HUES48 (cell line): Measurements from ENCODE around the gene RBMS1.

Experiments used
- H3K27ac ChIP-seq: one replicate; pipeline ENCODE4 v1.7.0; 2013; ENCODE audit warnings: low read depth, low read length, inconsistent platforms
- H3K27me3 ChIP-seq: 2 replicates; pipeline ENCODE4 v1.6.1; 2013; ENCODE audit warnings: mild to moderate bottlenecking, low read length; ENCODE audit not compliant: control insufficient read depth, insufficient read depth
- H3K36me3 ChIP-seq: 2 replicates; pipeline ENCODE4 v1.6.1; 2013; ENCODE audit warnings: low read length; ENCODE audit not compliant: control insufficient read depth, insufficient read depth
- H3K4me1 ChIP-seq: 2 replicates; pipeline ENCODE4 v1.6.1; 2013; ENCODE audit warnings: mild to moderate bottlenecking, low read length; ENCODE audit not compliant: control insufficient read depth, insufficient read depth
- H3K4me3 ChIP-seq: 2 replicates; pipeline ENCODE4 v1.5.1; 2013; ENCODE audit warnings: mild to moderate bottlenecking, low read depth, low read length
- H3K9ac ChIP-seq: 2 replicates; pipeline ENCODE4 v1.6.1; 2013; ENCODE audit warnings: mild to moderate bottlenecking, low read depth, low read length, moderate library complexity
- H3K9me3 ChIP-seq: 2 replicates; pipeline ENCODE4 v1.6.1; 2013; ENCODE audit warnings: low read length; ENCODE audit not compliant: control insufficient read depth, insufficient read depth

RBMS1 gene

DNA sequence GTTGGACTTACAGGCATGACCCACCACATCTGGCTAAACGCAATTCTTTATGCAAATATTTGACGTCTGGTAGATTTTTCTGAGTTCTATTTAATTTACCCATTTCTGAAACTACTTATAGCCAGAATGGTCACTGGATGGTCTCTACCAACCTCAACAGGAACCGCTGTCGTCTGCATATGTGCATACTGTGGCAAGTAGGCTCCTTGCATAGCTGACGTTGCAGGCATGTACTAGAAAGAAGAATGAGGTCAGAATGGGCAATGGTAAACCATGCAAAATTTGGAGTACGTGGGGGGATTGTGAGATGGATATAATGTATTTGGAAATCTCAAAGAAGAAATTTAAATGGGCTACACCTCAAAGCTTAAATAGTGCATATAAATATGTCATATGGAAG, 216.5 kb downstream of the RBMS1 start:
- H3K4me3 ChIP-seq, result no peak overlapping the region
- H3K9me3 ChIP-seq, result no peaks in the 10 kb centered on the region
- no peaks in the 10 kb centered on the region for H3K27me3 ChIP-seq
- no peak overlapping the region for H3K27ac ChIP-seq
- no peaks in the 10 kb centered on the region for H3K4me1 ChIP-seq
- H3K36me3 ChIP-seq, result peaks cover 64% of the 10 kb centered on the region
- no peak overlapping the region for H3K9ac ChIP-seq

DNA sequence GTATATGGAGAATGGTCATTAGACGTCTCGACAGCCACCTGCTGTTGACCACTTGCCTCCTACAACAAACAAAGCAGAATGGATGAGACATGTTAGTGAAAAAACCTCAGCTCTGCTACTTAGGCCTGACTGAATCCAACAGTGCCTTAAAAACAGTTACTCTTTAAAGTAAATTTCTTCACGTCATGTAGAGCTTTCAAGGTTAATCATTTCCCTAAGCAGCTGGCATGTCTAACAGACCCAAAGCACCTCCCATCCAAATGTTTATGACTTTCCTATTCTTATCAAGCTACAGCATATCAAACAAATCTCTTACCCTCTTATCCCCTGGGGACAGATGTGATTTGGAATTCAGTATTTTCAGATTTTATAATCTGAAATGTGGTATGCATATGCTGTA, 218.0 kb downstream of the RBMS1 start:
- Histone ChIP-seq H3K9ac (no peak overlapping the region), H3K9me3 (no peaks in the 10 kb centered on the region), H3K4me3 (no peak overlapping the region), H3K4me1 (peaks cover 13% of the 10 kb centered on the region), H3K36me3 (peaks cover 55% of the 10 kb centered on the region), H3K27ac (no peak overlapping the region), H3K27me3 (no peaks in the 10 kb centered on the region)

DNA sequence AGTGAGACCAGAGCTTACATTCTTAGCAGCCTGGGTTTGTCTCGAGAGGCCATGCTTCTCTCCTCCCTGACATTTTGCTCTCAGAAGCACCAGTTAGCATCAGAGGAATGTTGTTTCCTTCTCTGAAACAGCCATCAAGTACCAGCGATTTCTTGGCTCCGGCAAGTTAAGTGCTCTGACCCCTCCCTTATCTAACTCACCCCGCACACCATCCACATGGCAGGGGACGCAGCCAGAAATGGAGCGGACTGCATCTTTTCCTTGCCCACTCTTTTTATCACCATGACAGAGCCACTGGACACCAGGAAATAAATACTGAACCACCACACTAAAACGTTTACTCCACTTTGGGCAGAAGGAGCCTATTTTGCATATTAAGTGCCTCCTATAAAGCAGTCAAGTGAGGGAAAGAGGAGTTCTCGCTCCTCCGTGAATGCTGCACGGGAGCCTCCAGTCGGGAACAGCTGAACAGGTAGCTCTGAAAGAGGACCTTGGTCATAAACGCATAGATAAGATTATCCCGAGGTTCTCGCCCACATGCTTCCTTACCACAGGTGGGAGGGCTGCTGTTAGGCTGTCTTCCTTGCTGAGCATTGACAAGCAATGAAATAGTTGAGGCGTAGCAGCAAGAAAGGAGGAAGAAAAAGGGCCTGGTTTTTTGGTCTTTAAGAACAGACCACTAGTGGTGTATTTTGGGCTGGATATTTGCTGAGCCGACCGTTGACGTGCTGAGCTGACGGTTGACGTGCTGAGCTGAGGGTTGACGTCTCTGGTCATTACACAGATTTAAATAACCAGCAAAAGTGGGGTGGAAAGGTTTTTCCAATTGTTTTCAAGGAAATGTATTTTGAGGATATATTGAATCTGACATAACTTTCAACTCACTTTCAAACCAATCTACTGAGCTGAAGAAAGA, 222.2 kb downstream of the RBMS1 start:
- peak overlapping the region; percentile 84 for H3K27ac ChIP-seq
- no peaks in the 10 kb centered on the region for H3K9me3 ChIP-seq
- no peak overlapping the region for H3K4me3 ChIP-seq
- H3K4me1 ChIP-seq, result peaks cover 25% of the 10 kb centered on the region
- peak overlapping the region; percentile 79; the same call in 1 of the 2 replicates for H3K9ac ChIP-seq
- H3K36me3 ChIP-seq, result peaks cover 27% of the 10 kb centered on the region
- peaks cover 11% of the 10 kb centered on the region for H3K27me3 ChIP-seq

DNA sequence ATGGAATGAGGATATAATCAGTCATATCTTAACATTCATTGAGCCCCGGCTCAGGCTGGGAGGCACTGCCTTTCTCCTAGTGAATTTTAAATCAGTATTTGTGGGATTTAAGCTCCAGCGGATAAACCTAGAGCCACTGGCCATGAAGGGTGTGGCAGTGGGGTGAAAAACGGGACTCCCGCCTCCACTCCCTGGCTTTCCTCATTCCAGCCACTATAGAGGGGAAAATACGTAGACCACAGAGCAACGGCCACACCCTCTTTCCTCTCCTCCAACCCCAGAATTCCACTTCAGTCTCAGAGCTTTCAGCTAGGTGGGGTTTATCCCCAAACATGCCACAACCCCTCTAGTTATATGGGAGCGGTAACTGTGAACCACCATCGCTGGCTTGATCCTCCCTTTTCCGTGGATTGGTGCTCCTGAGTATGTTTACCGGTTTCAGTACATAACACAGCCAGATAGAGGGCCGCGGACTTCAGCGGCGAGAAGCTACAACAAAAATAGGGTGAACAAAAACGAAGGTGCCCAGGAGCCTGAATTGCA, 223.0 kb downstream of the RBMS1 start:
- peak overlapping the region; percentile 60 for H3K4me3 ChIP-seq
- H3K9ac ChIP-seq, result peak overlapping the region; percentile 79
- H3K27me3 ChIP-seq, result peaks cover 11% of the 10 kb centered on the region
- peak overlapping the region; percentile 84 for H3K27ac ChIP-seq
- peaks cover 20% of the 10 kb centered on the region for H3K36me3 ChIP-seq
- H3K4me1 ChIP-seq, result peaks cover 25% of the 10 kb centered on the region
- H3K9me3 ChIP-seq, result no peaks in the 10 kb centered on the region

DNA sequence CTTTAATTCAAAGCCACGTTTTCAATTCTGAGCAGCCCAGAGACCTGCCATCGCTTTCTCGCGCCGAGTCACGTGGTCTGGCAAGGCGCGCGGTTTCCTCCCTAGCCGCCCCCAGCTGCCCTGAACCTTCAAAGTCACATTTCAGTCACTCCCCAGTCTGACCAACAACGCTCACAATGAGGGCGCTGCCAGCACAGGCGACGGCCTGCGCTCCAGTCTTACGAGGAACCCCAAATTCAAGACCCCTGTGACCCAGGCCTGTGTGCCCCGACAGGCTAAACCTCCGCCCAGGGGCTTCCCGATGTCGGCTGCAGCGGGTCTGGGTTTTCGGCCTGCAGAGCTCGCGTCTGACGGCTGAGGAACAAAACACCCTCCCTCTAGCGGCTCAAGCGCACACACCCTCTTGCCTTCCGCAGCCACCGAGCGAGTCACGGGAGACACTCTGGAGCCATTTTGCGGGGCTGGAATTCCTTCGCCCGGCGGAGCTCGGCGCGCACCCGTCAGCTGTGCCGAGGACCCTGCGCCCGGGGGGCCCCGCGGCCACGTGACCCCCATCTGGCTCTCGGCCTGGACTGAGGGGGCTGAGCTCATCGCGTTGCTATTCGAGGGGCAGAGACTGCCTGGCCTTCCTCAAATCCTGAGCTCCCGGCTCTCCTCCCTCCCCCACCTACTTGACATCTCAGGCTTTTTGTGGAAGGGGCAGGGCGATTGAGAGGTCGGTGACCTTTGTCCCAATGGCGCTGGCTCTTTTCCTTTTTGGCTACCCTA, 223.6 kb downstream of the RBMS1 start:
- peak overlapping the region; percentile 84 for H3K27ac ChIP-seq
- peak overlapping the region; percentile 60 for H3K4me3 ChIP-seq
- H3K36me3 ChIP-seq, result peaks cover 13% of the 10 kb centered on the region
- H3K9me3 ChIP-seq, result no peaks in the 10 kb centered on the region
- H3K4me1 ChIP-seq, result peaks cover 25% of the 10 kb centered on the region
- H3K9ac ChIP-seq, result peak overlapping the region; percentile 79
- peaks cover 11% of the 10 kb centered on the region for H3K27me3 ChIP-seq

DNA sequence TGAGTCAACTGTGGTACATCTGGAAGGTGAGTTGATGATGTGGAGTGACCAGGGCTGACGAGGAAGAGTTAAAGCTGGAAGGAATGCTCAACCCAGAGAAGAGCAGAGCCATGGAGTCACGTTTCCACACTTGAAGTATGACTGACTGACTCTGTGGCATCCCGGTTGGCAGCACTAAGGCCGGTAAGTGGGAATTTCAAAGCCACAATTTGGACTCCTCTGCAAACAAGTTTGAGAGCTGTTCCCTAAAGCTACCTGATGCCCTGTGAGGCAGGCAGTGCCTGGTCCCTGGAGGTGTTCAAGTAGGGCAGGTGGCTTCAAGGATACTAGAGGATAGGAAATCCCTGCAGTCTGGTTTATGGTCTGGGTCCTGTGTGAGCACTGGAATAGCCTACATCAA, 224.2 kb downstream of the RBMS1 start:
- H3K9me3 ChIP-seq, result no peaks in the 10 kb centered on the region
- peaks cover 11% of the 10 kb centered on the region for H3K27me3 ChIP-seq
- H3K4me1 ChIP-seq, result peaks cover 25% of the 10 kb centered on the region
- H3K4me3 ChIP-seq, result peak overlapping the region; percentile 60
- H3K9ac ChIP-seq, result peak overlapping the region; percentile 79; the same call in 1 of the 2 replicates
- H3K27ac ChIP-seq, result peak overlapping the region; percentile 84
- H3K36me3 ChIP-seq, result peaks cover 7% of the 10 kb centered on the region

DNA sequence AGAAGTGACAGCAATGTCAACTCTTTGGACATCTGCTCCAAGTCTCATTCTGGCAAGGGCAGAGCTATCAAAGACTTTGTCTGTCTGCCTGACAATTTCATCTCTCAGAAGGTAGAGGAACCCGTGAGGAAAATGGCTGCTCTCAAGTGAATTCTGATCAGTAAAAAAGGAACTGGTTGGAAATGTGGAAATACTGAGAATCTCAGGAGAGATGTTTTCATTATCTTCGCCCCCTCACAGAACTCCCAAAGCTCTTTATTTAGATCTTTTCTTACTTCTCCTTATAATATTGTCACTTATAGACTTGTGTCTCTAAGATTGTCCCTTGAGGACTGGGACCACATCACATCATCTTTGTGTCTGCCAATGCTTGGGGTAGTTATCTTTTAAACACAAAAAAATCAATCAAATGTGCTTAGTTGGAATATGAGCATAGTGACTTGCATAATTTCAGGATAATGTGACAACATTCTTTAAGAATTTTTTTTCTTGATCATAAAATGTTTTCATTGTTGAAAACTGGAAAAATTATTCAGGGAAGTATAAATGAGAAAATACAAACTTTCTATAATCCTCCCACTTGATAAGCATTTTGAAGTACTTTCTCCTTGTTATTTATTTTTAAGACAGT, 225.3 kb downstream of the RBMS1 start:
- H3K27me3 ChIP-seq, result peaks cover 11% of the 10 kb centered on the region
- no peaks in the 10 kb centered on the region for H3K9me3 ChIP-seq
- H3K4me1 ChIP-seq, result peaks cover 25% of the 10 kb centered on the region
- no peak overlapping the region for H3K4me3 ChIP-seq
- peaks cover 4% of the 10 kb centered on the region; the same call in 1 of the 2 replicates for H3K36me3 ChIP-seq
- H3K9ac ChIP-seq, result no peak overlapping the region
- H3K27ac ChIP-seq, result no peak overlapping the region

DNA sequence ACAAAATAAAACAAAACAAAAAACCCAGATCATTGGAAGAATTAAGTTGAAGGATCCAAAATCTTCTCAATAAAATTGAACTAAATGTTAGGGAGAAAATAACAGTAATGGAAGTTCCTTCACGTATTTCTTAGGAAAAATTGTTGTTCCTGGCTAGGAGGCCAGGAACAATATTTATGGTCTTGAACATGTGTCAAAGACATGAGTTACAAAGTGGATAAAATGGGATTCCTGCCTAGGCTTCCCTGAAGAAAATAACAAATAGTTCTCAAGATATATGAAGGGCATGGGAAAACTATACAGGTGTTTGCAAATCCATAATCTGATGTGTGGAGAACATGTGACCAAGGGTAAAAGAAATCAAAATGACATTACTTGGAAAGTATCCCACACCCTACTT, 225.9 kb downstream of the RBMS1 start:
- no peak overlapping the region for H3K4me3 ChIP-seq
- no peaks in the 10 kb centered on the region for H3K36me3 ChIP-seq
- no peak overlapping the region for H3K27ac ChIP-seq
- H3K4me1 ChIP-seq, result peaks cover 25% of the 10 kb centered on the region
- no peak overlapping the region for H3K9ac ChIP-seq
- H3K27me3 ChIP-seq, result peaks cover 11% of the 10 kb centered on the region
- H3K9me3 ChIP-seq, result no peaks in the 10 kb centered on the region

DNA sequence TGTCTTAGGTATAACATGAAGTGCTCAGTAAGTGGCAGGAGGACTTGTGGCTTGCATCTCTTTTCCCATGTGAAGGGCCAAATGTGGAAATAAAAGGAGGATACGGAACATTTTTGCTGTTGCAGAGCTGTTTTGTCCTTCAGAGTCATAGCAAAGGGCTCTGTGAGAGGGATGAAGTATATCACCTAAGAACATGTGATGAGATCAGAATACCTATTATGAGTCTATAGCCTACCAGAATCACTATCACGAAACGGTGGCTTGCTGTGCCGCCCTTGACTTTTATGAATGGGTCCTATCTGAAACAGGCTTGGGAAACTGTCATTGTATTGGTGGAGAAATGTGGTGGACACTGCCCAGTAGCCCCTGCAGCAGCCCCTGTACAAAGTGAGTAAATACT, 226.6 kb downstream of the RBMS1 start:
- Histone ChIP-seq H3K4me1 (peaks cover 25% of the 10 kb centered on the region), H3K9me3 (no peaks in the 10 kb centered on the region), H3K9ac (no peak overlapping the region), H3K27ac (no peak overlapping the region), H3K27me3 (peaks cover 11% of the 10 kb centered on the region), H3K4me3 (no peak overlapping the region), H3K36me3 (no peaks in the 10 kb centered on the region)

DNA sequence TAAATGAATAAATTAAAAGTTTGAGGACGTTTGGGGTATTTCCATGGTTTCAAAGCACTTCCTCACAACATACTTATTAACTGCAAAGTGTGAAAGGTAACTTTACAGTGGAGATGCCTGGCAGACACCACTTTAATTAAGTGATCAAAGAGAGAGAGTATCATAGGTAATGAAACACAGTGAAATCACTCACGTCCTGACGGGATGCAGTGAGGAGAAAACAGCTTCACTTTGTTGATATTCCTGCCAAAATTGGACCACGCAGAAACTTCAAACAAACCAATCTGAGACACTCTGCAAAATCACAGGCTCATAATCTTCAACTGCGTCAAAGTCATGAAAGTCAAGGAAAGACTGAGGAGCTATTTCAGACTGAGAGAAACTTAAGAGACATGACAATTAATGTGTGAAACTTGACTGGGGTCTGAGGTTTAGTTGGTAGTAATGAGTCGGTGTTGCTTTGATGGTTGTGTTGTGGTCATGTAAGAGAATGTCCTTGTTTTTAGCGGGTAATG, 227.5 kb downstream of the RBMS1 start:
- peaks cover 16% of the 10 kb centered on the region for H3K4me1 ChIP-seq
- peaks cover 11% of the 10 kb centered on the region for H3K27me3 ChIP-seq
- no peaks in the 10 kb centered on the region for H3K9me3 ChIP-seq
- no peak overlapping the region for H3K27ac ChIP-seq
- H3K9ac ChIP-seq, result no peak overlapping the region
- H3K4me3 ChIP-seq, result no peak overlapping the region
- H3K36me3 ChIP-seq, result no peaks in the 10 kb centered on the region
